HG02642 (cell line): ENCODE results near the gene ADGRB3.

Experiments used
- ATAC-seq: cut with Tn5 transposase; IDR thresholded peaks from one replicate; pipeline ENCODE4 v1.9.1; 2021; ENCODE audit warnings: mild to moderate bottlenecking; ENCODE audit not compliant: unreplicated experiment, poor library complexity

Gene ADGRB3

GRCh38 chr6:69179681-69180080, 544.6 kb downstream of the ADGRB3 start:
- no peak for ATAC-seq

GRCh38 chr6:69180361-69181067, 545.4 kb downstream of the ADGRB3 start:
- no peak for ATAC-seq

GRCh38 chr6:69181964-69182363, 546.9 kb downstream of the ADGRB3 start:
- no peak for ATAC-seq

- ATAC-seq: no peak
These were observed 550.2 kb downstream of the ADGRB3 start for GRCh38 chr6:69185276-69185675.

- no peak for ATAC-seq
These were observed 567.7 kb downstream of the ADGRB3 start for GRCh38 chr6:69202768-69203167.

GRCh38 chr6:69216127-69216526, 581.0 kb downstream of the ADGRB3 start:
- ATAC-seq: no peak

- ATAC-seq: no peak
These were observed 582.3 kb downstream of the ADGRB3 start for GRCh38 chr6:69217343-69217742.

- no peak for ATAC-seq
These were observed 585.3 kb downstream of the ADGRB3 start for GRCh38 chr6:69220375-69220774.

GRCh38 chr6:69232008-69232407, 596.9 kb downstream of the ADGRB3 start:
- no peak for ATAC-seq

- ATAC-seq: no peak
These were observed 597.4 kb downstream of the ADGRB3 start for GRCh38 chr6:69232496-69232895.

GRCh38 chr6:69232911-69233448, 597.9 kb downstream of the ADGRB3 start:
- peak; percentile 96 for ATAC-seq

GRCh38 chr6:69238067-69238466, 603.0 kb downstream of the ADGRB3 start:
- no peak for ATAC-seq

GRCh38 chr6:69246983-69247382, 611.9 kb downstream of the ADGRB3 start:
- no peak for ATAC-seq

- no peak for ATAC-seq
These were observed 625.9 kb downstream of the ADGRB3 start for GRCh38 chr6:69261010-69261409.

- ATAC-seq: no peak
These were observed 628.2 kb downstream of the ADGRB3 start for GRCh38 chr6:69263297-69263696.

GRCh38 chr6:69265090-69265489, 630.0 kb downstream of the ADGRB3 start:
- no peak for ATAC-seq

GRCh38 chr6:69265706-69266105, 630.6 kb downstream of the ADGRB3 start:
- no peak for ATAC-seq

- ATAC-seq: no peak
These were observed 641.1 kb downstream of the ADGRB3 start for GRCh38 chr6:69276204-69276603.

GRCh38 chr6:69279805-69280204, 644.7 kb downstream of the ADGRB3 start:
- ATAC-seq: no peak

- ATAC-seq: no peak
These were observed 645.8 kb downstream of the ADGRB3 start for GRCh38 chr6:69280858-69281257.

GRCh38 chr6:69284176-69284730, 649.2 kb downstream of the ADGRB3 start:
- ATAC-seq: no peak

GRCh38 chr6:69285054-69285453, 650.0 kb downstream of the ADGRB3 start:
- no peak for ATAC-seq
